ENCODE results near the gene IGFBP5. TPM values are rescaled to one million over a fixed set of nuclear protein-coding genes. Genes with fewer than 3 reads are reported as not detected.

Gene IGFBP5
- total RNA-seq, 1 experiment from 2014 or later = 157 TPM

- Histone ChIP-seq H3K79me2 (ENCODE audit: low read length) (no peaks in the 10 kb centered on the region), H3K9me3 (ENCODE audit: low read length) (no peaks in the 10 kb centered on the region), H3F3A (ENCODE audit: low read length, unreplicated experiment) (no peaks in the 10 kb centered on the region), H3K4me3 (ENCODE audit: low read length) (no peak overlapping the region), H3K36me3 (ENCODE audit: low read depth, low read length) (no peaks in the 10 kb centered on the region), H3K9ac (ENCODE audit: low read length) (no peak overlapping the region), H3K4me2 (ENCODE audit: low read length) (no peak overlapping the region), H3K27me3 (ENCODE audit: low read length) (no peaks in the 10 kb centered on the region), H4K20me1 (ENCODE audit: low read length) (no peaks in the 10 kb centered on the region), H3K9me2 (replicated peaks; ENCODE audit: low read length) (no peaks in the 10 kb centered on the region), H2AFZ (ENCODE audit: low read length) (no peak overlapping the region), H3K4me1 (ENCODE audit: insufficient read depth, low read length) (peaks cover 17% of the 10 kb centered on the region), H3K27ac (ENCODE audit: low read length) (no peak overlapping the region)
- ChIA-PET POLR2A (ENCODE audit: unreplicated experiment) (no interaction called here), CTCF (no interaction called here)
- DNase-seq (no peak), ATAC-seq (no peak)
- BruUV-seq (replicated peaks) = no TSS peak
- intact Hi-C loops (cut with micrococcal nuclease) = no loop called here
- TF ChIP-seq EZH2phosphoT487 (IDR thresholded peaks at IDR 0.05; ENCODE audit: borderline replicate concordance, low read length) (no peak), EZH2 (IDR thresholded peaks at IDR 0.05; ENCODE audit: low read length, unreplicated experiment) (no peak), CTCF (conservative IDR thresholded peaks at IDR 0.05; ENCODE audit: low read depth, low read length) (no peak)
Observed at GRCh38 chr2:216661051-216661450, 34.3 kb downstream of the IGFBP5 start.

GRCh38 chr2:216660496-216660895 is 34.9 kb downstream of the IGFBP5 start:
- no peaks in the 10 kb centered on the region for H3K9me3 ChIP-seq (ENCODE audit: low read length)
- H3F3A ChIP-seq (ENCODE audit: low read length, unreplicated experiment) = no peaks in the 10 kb centered on the region
- no peak overlapping the region for H3K27ac ChIP-seq (ENCODE audit: low read length)
- H3K4me3 ChIP-seq (ENCODE audit: low read length) = no peak overlapping the region
- ATAC-seq (no peak), DNase-seq (no peak)
- no peaks in the 10 kb centered on the region for H3K79me2 ChIP-seq (ENCODE audit: low read length)
- H3K36me3 ChIP-seq (ENCODE audit: low read depth, low read length) = no peaks in the 10 kb centered on the region
- TF ChIP-seq EZH2 (IDR thresholded peaks at IDR 0.05; ENCODE audit: low read length, unreplicated experiment) = no peak
- no peak for TF ChIP-seq CTCF (conservative IDR thresholded peaks at IDR 0.05; ENCODE audit: low read depth, low read length)
- no peak for TF ChIP-seq EZH2phosphoT487 (IDR thresholded peaks at IDR 0.05; ENCODE audit: borderline replicate concordance, low read length)
- CTCF ChIA-PET = no interaction called here
- POLR2A ChIA-PET (ENCODE audit: unreplicated experiment) = no interaction called here
- no peak overlapping the region for H3K9ac ChIP-seq (ENCODE audit: low read length)
- H3K4me2 ChIP-seq (ENCODE audit: low read length) = no peak overlapping the region
- H2AFZ ChIP-seq (ENCODE audit: low read length) = no peak overlapping the region
- H3K4me1 ChIP-seq (ENCODE audit: insufficient read depth, low read length) = peaks cover 11% of the 10 kb centered on the region
- no peaks in the 10 kb centered on the region for H3K9me2 ChIP-seq (replicated peaks; ENCODE audit: low read length)
- no TSS peak for BruUV-seq (replicated peaks)
- intact Hi-C loops (cut with micrococcal nuclease) = no loop called here
- H3K27me3 ChIP-seq (ENCODE audit: low read length) = no peaks in the 10 kb centered on the region
- H4K20me1 ChIP-seq (ENCODE audit: low read length) = no peaks in the 10 kb centered on the region

GRCh38 chr2:216659276-216659675 is 36.1 kb downstream of the IGFBP5 start:
- Histone ChIP-seq H3K4me1 (ENCODE audit: insufficient read depth, low read length) (no peaks in the 10 kb centered on the region), H4K20me1 (ENCODE audit: low read length) (no peaks in the 10 kb centered on the region), H3F3A (ENCODE audit: low read length, unreplicated experiment) (no peaks in the 10 kb centered on the region), H2AFZ (ENCODE audit: low read length) (no peak overlapping the region), H3K79me2 (ENCODE audit: low read length) (no peaks in the 10 kb centered on the region), H3K4me3 (ENCODE audit: low read length) (no peak overlapping the region), H3K27ac (ENCODE audit: low read length) (no peak overlapping the region), H3K36me3 (ENCODE audit: low read depth, low read length) (no peaks in the 10 kb centered on the region), H3K9me2 (replicated peaks; ENCODE audit: low read length) (no peaks in the 10 kb centered on the region), H3K27me3 (ENCODE audit: low read length) (no peaks in the 10 kb centered on the region), H3K9me3 (ENCODE audit: low read length) (no peaks in the 10 kb centered on the region), H3K4me2 (ENCODE audit: low read length) (no peak overlapping the region), H3K9ac (ENCODE audit: low read length) (no peak overlapping the region)
- intact Hi-C loops (cut with micrococcal nuclease) = no loop called here
- TF ChIP-seq EZH2phosphoT487 (IDR thresholded peaks at IDR 0.05; ENCODE audit: borderline replicate concordance, low read length) = no peak
- DNase-seq (no peak), ATAC-seq (no peak)
- ChIA-PET CTCF (no interaction called here), POLR2A (ENCODE audit: unreplicated experiment) (no interaction called here)
- no TSS peak for BruUV-seq (replicated peaks)

Data from PC-3 (cell line).